GM10847 (cell line): Measurements from ENCODE around the gene CIZ1.
A peak's percentile ranks its signal among the peaks of the same experiment; 100 is the strongest.

Experiments used
- POLR2A ChIP-seq: IDR thresholded peaks from 2 replicates; pipeline ENCODE4 v1.6.1; 2011; ENCODE audit not compliant: insufficient read length; ENCODE audit errors: extremely low read depth

The CIZ1 gene

GRCh38 chr9:128159784-128160602 is 31.4 kb downstream of the CIZ1 start, which contains the start of gene BBLN:
TSS of gene BBLN (plus strand) at chr9:128160265. CDS start at chr9:128160408, 143 bp downstream.
- peak; percentile 90 for TF ChIP-seq POLR2A

GRCh38 chr9:128159522-128159783 is 31.9 kb downstream of the CIZ1 start:
- no peak for TF ChIP-seq POLR2A

- TF ChIP-seq POLR2A: no peak
Measured at GRCh38 chr9:128155736-128156500, 35.5 kb downstream of the CIZ1 start.

- no peak for TF ChIP-seq POLR2A
Measured at GRCh38 chr9:128153947-128154695, 37.3 kb downstream of the CIZ1 start.

DNA sequence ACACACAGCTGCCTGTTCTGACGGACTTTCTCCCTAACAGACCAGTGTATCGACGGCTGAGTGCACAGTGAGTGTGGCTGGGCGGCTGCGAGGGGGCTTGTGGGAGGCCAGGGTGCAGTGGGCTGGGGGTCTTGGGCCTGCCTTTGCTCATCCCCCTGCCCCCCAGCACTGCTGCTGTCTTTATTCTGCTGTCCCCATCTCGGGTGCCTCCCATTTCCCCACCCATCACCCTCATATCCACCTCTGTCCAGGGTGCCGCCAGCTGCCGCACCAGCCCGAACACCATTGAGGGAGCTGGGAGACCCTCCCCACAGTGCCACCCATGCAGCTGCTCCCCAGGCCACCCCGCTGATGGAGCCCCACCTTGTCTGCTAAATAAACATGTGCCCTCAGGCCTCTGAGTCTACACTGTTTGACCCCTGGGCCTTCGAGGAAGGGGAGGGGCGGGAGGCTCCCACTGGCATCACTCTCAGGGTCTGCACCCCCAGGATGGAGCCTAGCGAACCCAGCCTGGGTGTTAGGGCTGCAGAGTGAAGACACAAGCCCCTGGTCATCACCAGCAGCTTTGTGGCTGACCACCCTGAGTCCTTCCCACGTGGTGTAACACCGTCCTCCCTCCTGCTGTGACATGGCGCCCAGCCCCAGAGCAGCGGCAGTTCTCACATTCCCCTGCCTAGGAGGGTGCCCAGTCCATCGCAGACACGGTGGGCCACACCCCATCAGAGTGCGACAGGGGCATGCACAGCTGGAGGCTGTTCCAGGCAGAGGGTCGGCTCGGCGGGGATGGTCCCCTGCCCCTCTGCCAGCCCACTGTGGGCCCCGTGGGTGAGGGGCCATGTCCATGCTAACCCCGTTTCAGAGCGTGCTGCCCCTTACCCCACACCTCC is 38.1 kb downstream of the CIZ1 start:
- TF ChIP-seq POLR2A: no peak

DNA sequence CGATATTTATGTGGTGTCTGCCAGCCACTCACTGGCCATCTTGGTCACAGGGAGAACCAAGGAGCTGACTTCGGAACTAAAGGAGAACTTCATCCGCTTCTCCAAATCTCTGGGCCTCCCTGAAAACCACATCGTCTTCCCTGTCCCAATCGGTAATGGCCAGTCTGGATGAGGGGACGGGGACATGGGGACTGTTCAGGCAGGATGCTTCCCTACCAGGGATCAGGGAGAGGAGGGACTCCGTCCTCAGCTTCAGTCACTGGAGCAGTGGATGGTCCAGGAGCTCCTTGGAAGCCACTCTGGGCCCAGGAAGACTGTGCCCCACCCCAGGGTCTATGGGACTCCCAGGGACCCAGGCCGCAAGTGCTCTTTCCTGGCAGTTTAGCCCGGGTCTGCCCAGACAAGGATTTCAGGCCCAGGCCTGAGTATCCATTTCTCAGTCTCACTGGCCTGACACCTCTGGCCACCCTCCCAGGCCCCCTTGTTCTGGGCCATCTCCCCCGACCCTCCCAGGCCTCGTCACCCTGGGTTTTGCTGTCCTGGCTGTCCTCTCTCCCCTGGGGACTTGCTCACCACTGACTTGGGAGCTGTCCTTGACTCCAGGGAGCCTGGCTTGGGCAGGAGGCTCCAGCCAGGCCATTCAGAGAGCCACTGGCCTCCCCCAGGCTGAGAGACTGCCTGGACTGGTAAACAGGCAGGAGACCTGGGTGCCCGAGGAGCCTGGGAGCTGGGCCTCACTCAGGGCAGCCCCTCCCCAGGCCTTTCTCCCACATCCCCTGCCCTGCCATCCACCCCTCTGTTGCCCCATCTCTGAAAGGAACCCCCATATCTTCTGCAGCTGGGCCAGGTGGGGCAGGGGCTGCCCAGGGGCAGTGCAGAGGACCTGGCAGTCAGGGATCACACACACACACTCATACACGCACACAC is 39.0 kb downstream of the CIZ1 start:
- TF ChIP-seq POLR2A: no peak

DNA sequence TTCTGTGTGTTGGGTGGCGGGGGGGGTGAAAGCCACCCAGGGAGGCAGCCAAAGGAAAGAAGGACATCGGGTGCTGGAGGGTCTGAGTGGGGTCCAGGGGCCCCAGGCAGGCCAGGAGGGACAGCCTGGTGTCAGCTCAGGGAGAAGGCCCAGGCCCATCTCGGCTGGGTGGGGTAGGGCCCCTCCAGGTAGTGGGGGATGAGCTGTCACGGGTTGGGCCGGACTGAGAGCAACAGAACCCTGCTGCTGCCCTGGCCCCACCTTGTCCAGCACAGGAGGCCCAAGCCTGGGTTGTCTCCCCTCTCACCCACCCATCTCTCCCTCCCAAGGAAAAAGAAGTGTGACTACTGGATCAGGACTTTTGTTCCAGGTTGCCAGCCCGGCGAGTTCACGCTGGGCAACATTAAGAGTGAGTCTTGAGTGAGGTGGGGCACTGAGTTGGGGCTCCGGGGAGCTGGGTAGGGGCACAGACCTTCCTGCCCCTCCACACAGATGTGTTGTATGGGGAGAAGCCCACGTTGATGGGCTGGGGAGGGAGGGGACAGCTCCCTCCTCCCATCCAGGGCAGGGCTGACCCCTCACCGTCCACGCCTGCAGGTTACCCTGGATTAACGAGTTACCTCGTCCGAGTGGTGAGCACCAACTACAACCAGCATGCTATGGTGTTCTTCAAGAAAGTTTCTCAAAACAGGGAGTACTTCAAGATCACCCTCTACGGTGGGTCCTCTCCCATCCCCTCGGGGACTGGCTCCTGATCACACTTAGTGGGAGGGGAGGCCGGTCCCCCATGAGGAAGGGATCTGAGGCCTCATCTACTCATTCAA is 39.9 kb downstream of the CIZ1 start:
- TF ChIP-seq POLR2A: no peak

- TF ChIP-seq POLR2A: no peak
Measured at GRCh38 chr9:128150594-128151308, 40.6 kb downstream of the CIZ1 start.

DNA sequence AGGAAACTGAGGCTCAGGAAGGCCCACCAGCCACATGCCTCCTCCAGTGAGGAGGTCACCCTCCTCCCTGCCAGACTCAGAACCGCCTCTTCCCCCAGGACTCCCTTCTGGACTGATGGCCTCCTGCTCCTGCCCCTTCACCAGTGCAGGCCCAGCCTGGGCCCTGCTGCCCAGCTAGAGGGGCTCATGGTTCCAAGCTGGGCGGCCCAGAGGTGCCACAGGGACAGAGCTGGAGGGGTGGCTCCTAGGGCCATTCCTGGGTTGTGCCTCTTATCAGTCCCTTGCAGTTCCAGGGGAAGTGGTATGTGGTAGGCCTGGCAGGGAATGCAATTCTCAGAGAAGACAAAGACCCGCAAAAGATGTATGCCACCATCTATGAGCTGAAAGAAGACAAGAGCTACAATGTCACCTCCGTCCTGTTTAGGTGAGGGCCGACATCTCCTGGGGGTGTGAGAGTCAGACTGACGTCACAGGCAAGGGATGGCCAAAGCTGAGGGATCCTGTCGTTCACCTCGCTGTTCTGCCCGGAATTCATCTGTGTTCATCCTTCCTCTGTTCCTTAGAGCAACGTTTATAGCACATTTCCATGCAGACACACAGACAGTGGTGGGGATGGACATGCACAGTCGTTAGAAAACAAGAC is 41.3 kb downstream of the CIZ1 start:
- TF ChIP-seq POLR2A: no peak

GRCh38 chr9:128149001-128149701 is 42.2 kb downstream of the CIZ1 start, which contains the start of gene LCN2:
TSS of gene LCN2 (plus strand) at chr9:128149453. CDS start at chr9:128149526, 73 bp downstream.
- TF ChIP-seq POLR2A: no peak

- TF ChIP-seq POLR2A: no peak
Measured at GRCh38 chr9:128148509-128149000, 42.8 kb downstream of the CIZ1 start.
